Osteoblast (primary cell): ENCODE results near the gene HPN. TPM values are rescaled to one million over a fixed set of nuclear protein-coding genes. Genes with fewer than 3 reads are reported as not detected.

Experiments
- DNase-seq: peaks from one replicate; pipeline ENCODE4 v3.0.0; 2011; ENCODE audit warnings: low spot score, mixed read lengths; ENCODE audit not compliant: insufficient read length; ENCODE audit errors: missing footprints
- H2AFZ ChIP-seq: 2 replicates; pipeline ENCODE4 v1.6.0; 2011; ENCODE audit warnings: mild to moderate bottlenecking, low read length
- H3K27ac ChIP-seq: 2 replicates; pipeline ENCODE4 v1.5.1; 2011; ENCODE audit warnings: mild to moderate bottlenecking, low read depth, low read length, moderate library complexity
- H3K27me3 ChIP-seq: 2 replicates; pipeline ENCODE4 v1.6.0; 2012; ENCODE audit warnings: mild to moderate bottlenecking, control low read depth, inconsistent platforms, low read length, moderate library complexity; ENCODE audit not compliant: insufficient read depth
- H3K36me3 ChIP-seq: 2 replicates; pipeline ENCODE4 v1.5.1; 2011; ENCODE audit warnings: mild to moderate bottlenecking, low read length, control low read depth, moderate library complexity; ENCODE audit not compliant: insufficient read depth
- H3K4me1 ChIP-seq: 2 replicates; pipeline ENCODE4 v1.5.1; 2011; ENCODE audit warnings: mild to moderate bottlenecking, low read length, control low read depth, moderate library complexity; ENCODE audit not compliant: insufficient read depth
- H3K4me2 ChIP-seq: 2 replicates; pipeline ENCODE4 v1.6.0; 2011; ENCODE audit warnings: mild to moderate bottlenecking, low read length; ENCODE audit not compliant: insufficient read depth
- H3K4me3 ChIP-seq: fragments of 200-600 bp; sonication (generic); 3 replicates; pipeline ENCODE4 v1.5.1; 2012; ENCODE audit warnings: mild to moderate bottlenecking, low read length, inconsistent platforms; ENCODE audit not compliant: insufficient read depth
- H3K79me2 ChIP-seq: 2 replicates; pipeline ENCODE4 v1.6.0; 2012; ENCODE audit warnings: mild to moderate bottlenecking, low read length, control low read depth, inconsistent platforms; ENCODE audit not compliant: insufficient read depth
- H3K9me3 ChIP-seq: 2 replicates; pipeline ENCODE4 v1.5.1; 2011; ENCODE audit warnings: low read depth, low read length, control low read depth
- H4K20me1 ChIP-seq: 2 replicates; pipeline ENCODE4 v1.6.0; 2012; ENCODE audit warnings: mild to moderate bottlenecking, low read length, control low read depth; ENCODE audit not compliant: insufficient read depth
- total RNA-seq: library from RNA; depleted of rRNA; stranded (reverse); fragments of >200 nt; gene quantifications from 2 replicates; pipeline ENCODE4 v1.2.3, GENCODE V29; 2012
- TF ChIP-seq, protein P1 (sequence below): IDR thresholded peaks from 2 replicates; pipeline ENCODE4 v1.5.1; 2011; ENCODE audit warnings: mild to moderate bottlenecking, low read depth, low read length, moderate library complexity; ENCODE audit errors: extremely low read depth

Gene HPN
- total RNA-seq, 1 donor = under 0.01 TPM

DNA sequence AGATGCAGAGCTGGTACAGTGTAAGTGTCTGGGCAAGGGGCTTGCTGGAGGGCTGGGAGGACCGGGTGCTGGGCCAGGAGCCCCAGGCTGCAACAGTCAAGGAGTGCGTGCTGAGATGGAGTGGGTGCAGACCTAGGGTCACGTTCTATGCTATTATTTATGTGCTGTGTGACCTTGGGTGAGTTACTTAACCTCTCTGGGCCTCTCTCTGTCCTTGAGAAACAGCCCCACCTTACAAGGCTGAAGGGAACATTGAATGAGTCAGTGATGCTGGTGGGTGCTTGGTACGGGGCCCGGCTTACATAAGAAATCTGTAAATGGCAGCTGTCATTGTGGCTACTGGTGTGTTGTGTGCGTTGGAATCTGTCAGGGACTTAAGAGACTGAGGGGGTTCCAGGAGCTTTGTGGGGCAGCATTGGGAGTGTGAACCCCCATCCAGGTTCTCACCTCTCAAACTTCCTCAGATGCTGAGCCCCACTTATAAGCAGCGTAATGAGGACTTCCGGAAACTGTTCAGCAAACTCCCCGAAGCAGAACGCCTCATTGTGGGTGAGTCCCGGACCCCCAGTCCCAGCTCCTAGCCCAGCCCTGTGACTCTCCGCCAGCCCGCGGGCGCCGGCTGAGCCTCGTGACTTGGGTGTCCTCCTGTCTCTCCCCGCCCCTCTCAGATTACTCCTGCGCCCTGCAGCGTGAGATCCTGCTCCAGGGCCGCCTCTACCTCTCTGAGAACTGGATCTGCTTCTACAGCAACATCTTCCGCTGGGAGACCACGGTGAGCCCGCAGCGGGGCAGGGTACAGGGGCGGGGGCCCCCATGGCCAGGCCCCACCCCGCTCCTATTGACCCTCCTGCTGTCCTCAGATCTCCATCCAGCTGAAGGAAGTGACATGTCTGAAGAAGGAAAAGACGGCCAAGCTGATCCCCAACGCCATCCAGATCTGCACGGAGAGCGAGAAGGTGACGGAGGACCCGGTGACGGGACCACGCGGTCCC lies 31.8 kb upstream of the HPN start:
- H3K27ac ChIP-seq = no peak overlapping the region
- peak; percentile 71 for DNase-seq
- no peak overlapping the region for H3K4me2 ChIP-seq
- H3K9me3 ChIP-seq = no peaks in the 10 kb centered on the region
- peaks cover 16% of the 10 kb centered on the region for H3K4me1 ChIP-seq
- H3K36me3 ChIP-seq = peaks cover 34% of the 10 kb centered on the region
- peaks cover 16% of the 10 kb centered on the region for H3K79me2 ChIP-seq
- H4K20me1 ChIP-seq = peaks cover 27% of the 10 kb centered on the region
- no peak overlapping the region for H3K4me3 ChIP-seq
- TF ChIP-seq, protein P1, sequence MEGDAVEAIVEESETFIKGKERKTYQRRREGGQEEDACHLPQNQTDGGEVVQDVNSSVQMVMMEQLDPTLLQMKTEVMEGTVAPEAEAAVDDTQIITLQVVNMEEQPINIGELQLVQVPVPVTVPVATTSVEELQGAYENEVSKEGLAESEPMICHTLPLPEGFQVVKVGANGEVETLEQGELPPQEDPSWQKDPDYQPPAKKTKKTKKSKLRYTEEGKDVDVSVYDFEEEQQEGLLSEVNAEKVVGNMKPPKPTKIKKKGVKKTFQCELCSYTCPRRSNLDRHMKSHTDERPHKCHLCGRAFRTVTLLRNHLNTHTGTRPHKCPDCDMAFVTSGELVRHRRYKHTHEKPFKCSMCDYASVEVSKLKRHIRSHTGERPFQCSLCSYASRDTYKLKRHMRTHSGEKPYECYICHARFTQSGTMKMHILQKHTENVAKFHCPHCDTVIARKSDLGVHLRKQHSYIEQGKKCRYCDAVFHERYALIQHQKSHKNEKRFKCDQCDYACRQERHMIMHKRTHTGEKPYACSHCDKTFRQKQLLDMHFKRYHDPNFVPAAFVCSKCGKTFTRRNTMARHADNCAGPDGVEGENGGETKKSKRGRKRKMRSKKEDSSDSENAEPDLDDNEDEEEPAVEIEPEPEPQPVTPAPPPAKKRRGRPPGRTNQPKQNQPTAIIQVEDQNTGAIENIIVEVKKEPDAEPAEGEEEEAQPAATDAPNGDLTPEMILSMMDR = no peak
- no peaks in the 10 kb centered on the region for H3K27me3 ChIP-seq
- H2AFZ ChIP-seq = no peak overlapping the region

DNA sequence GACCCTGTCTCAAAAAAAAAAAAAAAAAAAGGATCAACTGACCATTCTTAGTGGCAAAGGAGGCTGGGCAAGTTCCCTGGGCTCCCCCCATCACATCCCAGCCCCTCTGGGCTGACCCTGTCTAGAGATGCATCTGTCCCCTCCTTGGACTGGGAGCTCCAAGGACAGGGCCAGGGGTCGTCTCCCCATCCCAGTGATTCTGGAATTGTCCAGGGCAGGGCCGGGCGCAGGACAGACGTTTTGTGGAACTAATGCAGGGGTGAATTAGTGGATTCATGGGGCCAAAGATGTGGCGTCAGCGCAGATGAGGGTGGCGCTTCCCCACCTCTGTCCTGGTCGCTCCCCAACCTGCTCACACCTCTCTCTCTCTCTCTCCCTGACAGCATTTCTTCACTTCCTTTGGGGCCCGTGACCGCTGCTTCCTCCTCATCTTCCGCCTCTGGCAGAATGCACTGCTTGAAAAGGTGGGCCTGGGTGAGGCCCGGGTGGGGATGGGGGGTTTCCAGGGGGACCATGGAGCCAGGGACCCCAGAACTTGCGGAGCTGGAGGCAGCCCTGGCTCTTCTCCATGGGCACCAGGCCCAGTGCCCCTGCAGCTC lies 30.3 kb upstream of the HPN start:
- Histone ChIP-seq H4K20me1 (peaks cover 17% of the 10 kb centered on the region), H3K36me3 (peaks cover 46% of the 10 kb centered on the region)

DNA sequence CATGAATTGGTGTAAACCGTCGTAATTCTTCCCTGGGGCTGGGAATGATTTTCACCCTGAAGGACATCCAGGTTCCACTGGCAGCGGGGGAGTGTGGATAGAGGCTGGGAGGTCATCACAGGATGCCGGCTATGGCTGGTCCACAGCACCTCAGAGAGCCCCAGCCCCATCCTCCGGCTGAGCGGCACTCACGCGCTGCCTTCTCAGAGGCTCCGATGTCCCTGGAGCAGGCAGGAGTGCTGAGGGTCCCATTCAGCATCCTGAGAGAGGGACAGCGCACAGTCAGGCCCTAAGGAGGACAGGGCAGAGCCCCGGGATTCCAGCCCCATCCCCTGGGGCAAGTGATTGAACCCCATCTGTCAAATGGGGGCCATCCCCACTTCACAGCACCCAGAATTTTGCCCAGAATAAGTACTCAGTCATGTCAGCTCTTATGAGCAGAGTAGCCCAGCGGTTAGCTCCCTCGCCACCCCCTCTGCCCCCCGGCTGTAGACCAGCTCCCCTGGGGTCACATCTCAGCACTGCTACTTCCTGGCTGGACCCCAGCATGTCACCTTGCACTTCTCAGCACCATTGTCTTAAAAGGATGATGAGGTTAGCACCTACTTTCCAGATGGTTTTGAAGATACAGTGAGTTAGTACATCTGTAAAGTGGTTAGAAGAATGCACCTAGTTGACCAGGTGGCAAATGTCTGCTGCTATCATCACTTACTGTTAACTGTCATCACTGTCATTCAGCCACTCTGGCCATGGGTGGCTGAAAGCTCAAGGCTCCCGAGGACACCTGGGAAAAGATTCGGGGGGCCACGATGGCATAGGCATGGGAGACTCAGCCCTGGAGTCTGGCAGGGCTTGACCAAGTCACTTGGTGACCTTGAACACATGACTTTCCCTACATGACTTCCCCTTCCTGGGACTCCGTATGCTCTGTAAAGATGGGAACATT lies 29.5 kb upstream of the HPN start:
- DNase-seq = peak; percentile 51
- H3K27ac ChIP-seq = no peak overlapping the region
- TF ChIP-seq, protein P1 = no peak
- H3K27me3 ChIP-seq = no peaks in the 10 kb centered on the region
- no peak overlapping the region for H2AFZ ChIP-seq
- H3K79me2 ChIP-seq = peaks cover 3% of the 10 kb centered on the region
- peaks cover 50% of the 10 kb centered on the region for H3K36me3 ChIP-seq
- H4K20me1 ChIP-seq = peaks cover 10% of the 10 kb centered on the region
- no peaks in the 10 kb centered on the region for H3K9me3 ChIP-seq
- H3K4me2 ChIP-seq = no peak overlapping the region
- H3K4me1 ChIP-seq = no peaks in the 10 kb centered on the region
- H3K4me3 ChIP-seq = no peak overlapping the region

More for the DNA sequence above, 30.3 kb upstream of the HPN start:
- TF ChIP-seq, protein P1 = no peak
- no peak overlapping the region for H3K4me3 ChIP-seq
- DNase-seq = peak; percentile 52
- peaks cover 8% of the 10 kb centered on the region for H3K4me1 ChIP-seq
- no peaks in the 10 kb centered on the region for H3K27me3 ChIP-seq
- H3K79me2 ChIP-seq = peaks cover 7% of the 10 kb centered on the region
- no peak overlapping the region for H2AFZ ChIP-seq
- H3K27ac ChIP-seq = no peak overlapping the region
- no peak overlapping the region for H3K4me2 ChIP-seq
- H3K9me3 ChIP-seq = no peaks in the 10 kb centered on the region
